WTC11 (cell line): ENCODE data around the gene SNX1. TPM values are rescaled to one million over a fixed set of nuclear protein-coding genes. Genes with fewer than 3 reads are reported as not detected.

Experiments used
- ATAC-seq: fragments of 200-7000 bp; cut with Tn5 transposase; 2 replicates; pipeline ENCODE4 v1.10.0; 2021; ENCODE audit warnings: mild to moderate bottlenecking, moderate library complexity
- CTCF ChIA-PET: fragments of 300-600 bp; sonication (Branson Sonifier 250); formaldehyde crosslinking; loops from one replicate; lab custom pipeline; 2021; ENCODE audit warnings: antibody characterized with exemption; lab: Charles Lee
- POLR2A ChIA-PET: fragments of 350-600 bp; sonication (Branson Sonifier 250); formaldehyde crosslinking; loops from one replicate; lab custom pipeline; 2021; ENCODE audit warnings: antibody characterized with exemption; lab: Charles Lee
- DNase-seq: peaks from one replicate; pipeline ENCODE4 v3.0.0; 2021; ENCODE audit warnings: low spot score
- H3K27ac Mint-ChIP-seq: 2 replicates; pipeline ENCODE4 v1.8.0; 2021; ENCODE audit warnings: mixed read lengths
- H3K27me3 Mint-ChIP-seq: 2 replicates; pipeline ENCODE4 v1.8.0; 2021; ENCODE audit warnings: low read depth, mild to moderate bottlenecking, moderate library complexity, mixed read lengths
- H3K36me3 Mint-ChIP-seq: 2 replicates; pipeline ENCODE4 v1.8.0; 2021; ENCODE audit warnings: mixed read lengths
- H3K4me1 Mint-ChIP-seq: 2 replicates; pipeline ENCODE4 v1.8.0; 2022; ENCODE audit warnings: mixed read lengths
- H3K4me3 Mint-ChIP-seq: 2 replicates; pipeline ENCODE4 v1.8.0; 2021; ENCODE audit warnings: mild to moderate bottlenecking, moderate library complexity, mixed read lengths
- H3K9me3 Mint-ChIP-seq: 2 replicates; pipeline ENCODE4 v1.8.0; 2021; ENCODE audit warnings: mixed read lengths
- EMX1 ChIP-seq: fragments of 250-450 bp; sonication (Bioruptor Pico); IDR thresholded peaks from 2 replicates; pipeline ENCODE4 v1.8.0; 2021; ENCODE audit warnings: mild to moderate bottlenecking
- ESRRA ChIP-seq: sonication (generic); formaldehyde crosslinking; IDR thresholded peaks from 2 replicates; pipeline ENCODE4 v1.8.1; 2022; ENCODE audit warnings: mild to moderate bottlenecking, missing genetic modification reagents, borderline replicate concordance
- MYBL2 ChIP-seq: sonication (generic); formaldehyde crosslinking; IDR thresholded peaks from 2 replicates; pipeline ENCODE4 v1.8.1; 2023; ENCODE audit warnings: mild to moderate bottlenecking, moderate library complexity, missing genetic modification reagents
- TEAD1 ChIP-seq: sonication (generic); formaldehyde crosslinking; IDR thresholded peaks from 2 replicates; pipeline ENCODE4 v1.8.0; 2022; ENCODE audit warnings: mild to moderate bottlenecking, missing genetic modification reagents
- ZNF219 ChIP-seq: sonication (generic); formaldehyde crosslinking; IDR thresholded peaks from 2 replicates; pipeline ENCODE4 v1.8.0; 2023; ENCODE audit warnings: missing genetic modification reagents, mild to moderate bottlenecking, borderline replicate concordance
- ZNF263 ChIP-seq: sonication (generic); formaldehyde crosslinking; IDR thresholded peaks from 2 replicates; pipeline ENCODE4 v1.8.1; 2022; ENCODE audit warnings: low read depth, mild to moderate bottlenecking, moderate library complexity, missing genetic modification reagents
- total RNA-seq: library from RNA; stranded (reverse); gene quantifications from 3 replicates; pipeline ENCODE4 v1.2.3, GENCODE V29; 2021
- TF ChIP-seq, protein P1 (sequence below): sonication (generic); formaldehyde crosslinking; conservative IDR thresholded peaks from 2 replicates; pipeline ENCODE4 v1.8.1; 2022; ENCODE audit warnings: mild to moderate bottlenecking, missing genetic modification reagents
- TF ChIP-seq, protein P2 (sequence below): sonication (generic); formaldehyde crosslinking; IDR thresholded peaks from 2 replicates; pipeline ENCODE4 v1.8.1; 2023; ENCODE audit warnings: mild to moderate bottlenecking, missing genetic modification reagents
- TF ChIP-seq, protein P3 (sequence below): fragments of 250-450 bp; sonication (Bioruptor Pico); IDR thresholded peaks from 2 replicates; pipeline ENCODE4 v1.9.0; 2021; ENCODE audit warnings: mild to moderate bottlenecking
- TF ChIP-seq, protein P4 (sequence below): fragments of 250-450 bp; sonication (Bioruptor Pico); IDR thresholded peaks from 2 replicates; pipeline ENCODE4 v2.1.2; 2022; ENCODE audit warnings: mild to moderate bottlenecking, moderate library complexity
- TF ChIP-seq, protein P5 (sequence below): sonication (generic); formaldehyde crosslinking; IDR thresholded peaks from 2 replicates; pipeline ENCODE4 v1.8.1; 2023; ENCODE audit warnings: mild to moderate bottlenecking, missing genetic modification reagents, borderline replicate concordance
- TF ChIP-seq, protein P6 (sequence below): sonication (generic); formaldehyde crosslinking; IDR thresholded peaks from 2 replicates; pipeline ENCODE4 v1.8.1; 2023; ENCODE audit warnings: mild to moderate bottlenecking, missing genetic modification reagents
- TF ChIP-seq, protein P7 (sequence below): fragments of 250-450 bp; sonication (Bioruptor Pico); IDR thresholded peaks from 2 replicates; pipeline ENCODE4 v1.9.0; 2021; ENCODE audit warnings: mild to moderate bottlenecking
- TF ChIP-seq, protein P8 (sequence below): sonication (generic); formaldehyde crosslinking; IDR thresholded peaks from 2 replicates; pipeline ENCODE4 v1.8.0; 2022; ENCODE audit warnings: mild to moderate bottlenecking, missing genetic modification reagents

Gene SNX1
- total RNA-seq, 1 experiment from 2014 or later: 65.7 TPM

DNA sequence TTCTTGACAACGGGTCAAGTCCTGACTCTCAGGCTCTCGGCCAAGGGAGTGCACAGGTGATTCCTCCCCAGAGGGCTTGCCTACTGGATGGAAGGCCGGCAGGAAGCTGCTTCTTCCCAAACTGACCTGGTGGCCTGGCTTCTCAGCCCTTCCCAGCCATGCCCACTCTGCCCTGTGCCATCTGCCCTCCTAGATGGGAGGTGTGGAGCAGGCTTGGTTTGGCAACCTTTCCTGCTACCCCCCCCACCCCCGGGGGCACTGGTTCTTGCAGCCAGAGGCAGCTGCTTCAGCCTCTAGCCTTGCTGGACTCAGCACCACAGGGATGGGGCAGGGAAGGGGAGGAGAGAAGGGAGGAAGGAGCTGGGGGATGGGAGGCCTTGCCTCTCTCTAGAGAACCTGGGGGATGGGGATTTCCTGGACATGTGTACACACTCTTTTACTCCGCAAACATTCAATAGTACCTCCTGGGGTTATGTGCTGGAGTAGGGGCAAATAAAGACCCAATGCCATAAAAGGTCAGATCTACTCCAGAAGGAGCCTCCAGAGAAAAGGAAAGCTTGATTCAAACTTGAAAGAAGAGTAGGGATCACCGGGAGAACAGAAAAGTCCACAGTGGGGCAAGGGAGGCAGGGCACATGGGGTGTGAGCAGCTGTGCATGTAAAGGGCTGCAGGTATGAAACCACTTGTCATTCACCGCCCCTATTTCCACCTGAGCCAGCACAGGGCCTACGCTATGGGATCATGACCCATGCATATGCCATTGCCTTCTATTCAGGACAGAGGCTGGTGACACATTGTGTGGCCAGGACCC, 45.3 kb upstream of the SNX1 start:
- no peaks in the 10 kb centered on the region for H3K36me3 Mint-ChIP-seq
- DNase-seq (no peak), ATAC-seq (no peak)
- no peaks in the 10 kb centered on the region for H3K9me3 Mint-ChIP-seq
- H3K27me3 Mint-ChIP-seq: peaks cover 32% of the 10 kb centered on the region
- ChIA-PET CTCF (interaction anchor here (0.9 to 4.0 kb wide), 6 partner anchors 17 to 147 kb away, joined by 3 to 26 read pairs (median 5); no protein-coding TSS in a partner anchor), POLR2A (no interaction called here)
- no peak overlapping the region for H3K4me3 Mint-ChIP-seq
- H3K4me1 Mint-ChIP-seq: peaks cover 7% of the 10 kb centered on the region
- H3K27ac Mint-ChIP-seq: no peak overlapping the region
- TF ChIP-seq, protein P1, sequence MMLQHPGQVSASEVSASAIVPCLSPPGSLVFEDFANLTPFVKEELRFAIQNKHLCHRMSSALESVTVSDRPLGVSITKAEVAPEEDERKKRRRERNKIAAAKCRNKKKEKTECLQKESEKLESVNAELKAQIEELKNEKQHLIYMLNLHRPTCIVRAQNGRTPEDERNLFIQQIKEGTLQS: no peak
- TF ChIP-seq, protein P2, sequence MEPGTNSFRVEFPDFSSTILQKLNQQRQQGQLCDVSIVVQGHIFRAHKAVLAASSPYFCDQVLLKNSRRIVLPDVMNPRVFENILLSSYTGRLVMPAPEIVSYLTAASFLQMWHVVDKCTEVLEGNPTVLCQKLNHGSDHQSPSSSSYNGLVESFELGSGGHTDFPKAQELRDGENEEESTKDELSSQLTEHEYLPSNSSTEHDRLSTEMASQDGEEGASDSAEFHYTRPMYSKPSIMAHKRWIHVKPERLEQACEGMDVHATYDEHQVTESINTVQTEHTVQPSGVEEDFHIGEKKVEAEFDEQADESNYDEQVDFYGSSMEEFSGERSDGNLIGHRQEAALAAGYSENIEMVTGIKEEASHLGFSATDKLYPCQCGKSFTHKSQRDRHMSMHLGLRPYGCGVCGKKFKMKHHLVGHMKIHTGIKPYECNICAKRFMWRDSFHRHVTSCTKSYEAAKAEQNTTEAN (CRISPR knock-in tag): no peak
- TF ChIP-seq, protein P3, sequence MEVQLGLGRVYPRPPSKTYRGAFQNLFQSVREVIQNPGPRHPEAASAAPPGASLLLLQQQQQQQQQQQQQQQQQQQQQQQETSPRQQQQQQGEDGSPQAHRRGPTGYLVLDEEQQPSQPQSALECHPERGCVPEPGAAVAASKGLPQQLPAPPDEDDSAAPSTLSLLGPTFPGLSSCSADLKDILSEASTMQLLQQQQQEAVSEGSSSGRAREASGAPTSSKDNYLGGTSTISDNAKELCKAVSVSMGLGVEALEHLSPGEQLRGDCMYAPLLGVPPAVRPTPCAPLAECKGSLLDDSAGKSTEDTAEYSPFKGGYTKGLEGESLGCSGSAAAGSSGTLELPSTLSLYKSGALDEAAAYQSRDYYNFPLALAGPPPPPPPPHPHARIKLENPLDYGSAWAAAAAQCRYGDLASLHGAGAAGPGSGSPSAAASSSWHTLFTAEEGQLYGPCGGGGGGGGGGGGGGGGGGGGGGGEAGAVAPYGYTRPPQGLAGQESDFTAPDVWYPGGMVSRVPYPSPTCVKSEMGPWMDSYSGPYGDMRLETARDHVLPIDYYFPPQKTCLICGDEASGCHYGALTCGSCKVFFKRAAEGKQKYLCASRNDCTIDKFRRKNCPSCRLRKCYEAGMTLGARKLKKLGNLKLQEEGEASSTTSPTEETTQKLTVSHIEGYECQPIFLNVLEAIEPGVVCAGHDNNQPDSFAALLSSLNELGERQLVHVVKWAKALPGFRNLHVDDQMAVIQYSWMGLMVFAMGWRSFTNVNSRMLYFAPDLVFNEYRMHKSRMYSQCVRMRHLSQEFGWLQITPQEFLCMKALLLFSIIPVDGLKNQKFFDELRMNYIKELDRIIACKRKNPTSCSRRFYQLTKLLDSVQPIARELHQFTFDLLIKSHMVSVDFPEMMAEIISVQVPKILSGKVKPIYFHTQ (CRISPR knock-in tag): no peak
- TF ChIP-seq, protein P4, sequence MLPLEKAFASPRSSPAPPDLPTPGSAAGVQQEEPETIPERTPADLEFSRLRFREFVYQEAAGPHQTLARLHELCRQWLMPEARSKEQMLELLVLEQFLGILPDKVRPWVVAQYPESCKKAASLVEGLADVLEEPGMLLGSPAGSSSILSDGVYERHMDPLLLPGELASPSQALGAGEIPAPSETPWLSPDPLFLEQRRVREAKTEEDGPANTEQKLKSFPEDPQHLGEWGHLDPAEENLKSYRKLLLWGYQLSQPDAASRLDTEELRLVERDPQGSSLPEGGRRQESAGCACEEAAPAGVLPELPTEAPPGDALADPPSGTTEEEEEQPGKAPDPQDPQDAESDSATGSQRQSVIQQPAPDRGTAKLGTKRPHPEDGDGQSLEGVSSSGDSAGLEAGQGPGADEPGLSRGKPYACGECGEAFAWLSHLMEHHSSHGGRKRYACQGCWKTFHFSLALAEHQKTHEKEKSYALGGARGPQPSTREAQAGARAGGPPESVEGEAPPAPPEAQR (CRISPR knock-in tag): no peak
- no peak for TF ChIP-seq MYBL2 (CRISPR knock-in tag)
- TF ChIP-seq ESRRA (CRISPR knock-in tag): no peak
- TF ChIP-seq ZNF263 (CRISPR knock-in tag): no peak
- TF ChIP-seq, protein P5, sequence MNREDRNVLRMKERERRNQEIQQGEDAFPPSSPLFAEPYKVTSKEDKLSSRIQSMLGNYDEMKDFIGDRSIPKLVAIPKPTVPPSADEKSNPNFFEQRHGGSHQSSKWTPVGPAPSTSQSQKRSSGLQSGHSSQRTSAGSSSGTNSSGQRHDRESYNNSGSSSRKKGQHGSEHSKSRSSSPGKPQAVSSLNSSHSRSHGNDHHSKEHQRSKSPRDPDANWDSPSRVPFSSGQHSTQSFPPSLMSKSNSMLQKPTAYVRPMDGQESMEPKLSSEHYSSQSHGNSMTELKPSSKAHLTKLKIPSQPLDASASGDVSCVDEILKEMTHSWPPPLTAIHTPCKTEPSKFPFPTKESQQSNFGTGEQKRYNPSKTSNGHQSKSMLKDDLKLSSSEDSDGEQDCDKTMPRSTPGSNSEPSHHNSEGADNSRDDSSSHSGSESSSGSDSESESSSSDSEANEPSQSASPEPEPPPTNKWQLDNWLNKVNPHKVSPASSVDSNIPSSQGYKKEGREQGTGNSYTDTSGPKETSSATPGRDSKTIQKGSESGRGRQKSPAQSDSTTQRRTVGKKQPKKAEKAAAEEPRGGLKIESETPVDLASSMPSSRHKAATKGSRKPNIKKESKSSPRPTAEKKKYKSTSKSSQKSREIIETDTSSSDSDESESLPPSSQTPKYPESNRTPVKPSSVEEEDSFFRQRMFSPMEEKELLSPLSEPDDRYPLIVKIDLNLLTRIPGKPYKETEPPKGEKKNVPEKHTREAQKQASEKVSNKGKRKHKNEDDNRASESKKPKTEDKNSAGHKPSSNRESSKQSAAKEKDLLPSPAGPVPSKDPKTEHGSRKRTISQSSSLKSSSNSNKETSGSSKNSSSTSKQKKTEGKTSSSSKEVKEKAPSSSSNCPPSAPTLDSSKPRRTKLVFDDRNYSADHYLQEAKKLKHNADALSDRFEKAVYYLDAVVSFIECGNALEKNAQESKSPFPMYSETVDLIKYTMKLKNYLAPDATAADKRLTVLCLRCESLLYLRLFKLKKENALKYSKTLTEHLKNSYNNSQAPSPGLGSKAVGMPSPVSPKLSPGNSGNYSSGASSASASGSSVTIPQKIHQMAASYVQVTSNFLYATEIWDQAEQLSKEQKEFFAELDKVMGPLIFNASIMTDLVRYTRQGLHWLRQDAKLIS (CRISPR knock-in tag): no peak
- TF ChIP-seq, protein P6, sequence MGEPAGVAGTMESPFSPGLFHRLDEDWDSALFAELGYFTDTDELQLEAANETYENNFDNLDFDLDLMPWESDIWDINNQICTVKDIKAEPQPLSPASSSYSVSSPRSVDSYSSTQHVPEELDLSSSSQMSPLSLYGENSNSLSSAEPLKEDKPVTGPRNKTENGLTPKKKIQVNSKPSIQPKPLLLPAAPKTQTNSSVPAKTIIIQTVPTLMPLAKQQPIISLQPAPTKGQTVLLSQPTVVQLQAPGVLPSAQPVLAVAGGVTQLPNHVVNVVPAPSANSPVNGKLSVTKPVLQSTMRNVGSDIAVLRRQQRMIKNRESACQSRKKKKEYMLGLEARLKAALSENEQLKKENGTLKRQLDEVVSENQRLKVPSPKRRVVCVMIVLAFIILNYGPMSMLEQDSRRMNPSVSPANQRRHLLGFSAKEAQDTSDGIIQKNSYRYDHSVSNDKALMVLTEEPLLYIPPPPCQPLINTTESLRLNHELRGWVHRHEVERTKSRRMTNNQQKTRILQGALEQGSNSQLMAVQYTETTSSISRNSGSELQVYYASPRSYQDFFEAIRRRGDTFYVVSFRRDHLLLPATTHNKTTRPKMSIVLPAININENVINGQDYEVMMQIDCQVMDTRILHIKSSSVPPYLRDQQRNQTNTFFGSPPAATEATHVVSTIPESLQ (CRISPR knock-in tag): no peak
- no peak for TF ChIP-seq ZNF219 (CRISPR knock-in tag)
- TF ChIP-seq, protein P7, sequence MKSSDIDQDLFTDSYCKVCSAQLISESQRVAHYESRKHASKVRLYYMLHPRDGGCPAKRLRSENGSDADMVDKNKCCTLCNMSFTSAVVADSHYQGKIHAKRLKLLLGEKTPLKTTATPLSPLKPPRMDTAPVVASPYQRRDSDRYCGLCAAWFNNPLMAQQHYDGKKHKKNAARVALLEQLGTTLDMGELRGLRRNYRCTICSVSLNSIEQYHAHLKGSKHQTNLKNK: no peak
- TF ChIP-seq, protein P8, sequence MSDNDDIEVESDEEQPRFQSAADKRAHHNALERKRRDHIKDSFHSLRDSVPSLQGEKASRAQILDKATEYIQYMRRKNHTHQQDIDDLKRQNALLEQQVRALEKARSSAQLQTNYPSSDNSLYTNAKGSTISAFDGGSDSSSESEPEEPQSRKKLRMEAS (CRISPR knock-in tag): no peak
- no peak for TF ChIP-seq TEAD1
- no peak for TF ChIP-seq EMX1
- TF ChIP-seq, all 79 proteins: peak for 0
